GM23338 (cell line): ENCODE data around the gene KLHL8. TPM values are rescaled to one million over a fixed set of nuclear protein-coding genes. Genes with fewer than 3 reads are reported as not detected.

Source experiments
- ATAC-seq: fragments of 200-7000 bp; cut with Tn5 transposase; 3 replicates; pipeline ENCODE4 v1.9.1; 2020
- DNase-seq: peaks from one replicate; pipeline ENCODE4 v3.0.0-alpha.2; 2015; ENCODE audit warnings: low spot score
- H2AFZ ChIP-seq: fragments of 200-600 bp; sonication (generic); 2 replicates; pipeline ENCODE4 v1.8.0; 2016; ENCODE audit warnings: antibody characterized with exemption, mild to moderate bottlenecking, moderate library complexity
- H3F3A ChIP-seq: fragments of 200-600 bp; sonication (generic); replicated peaks from 2 replicates; pipeline ENCODE4 v1.8.0; 2017; ENCODE audit warnings: antibody characterized with exemption, mixed run types, low read depth
- H3K27ac ChIP-seq: fragments of 200-600 bp; sonication (generic); 2 replicates; pipeline ENCODE4 v1.6.1; 2016; ENCODE audit warnings: low read depth
- H3K27me3 ChIP-seq: fragments of 200-600 bp; sonication (generic); 2 replicates; pipeline ENCODE4 v1.8.0; 2016; ENCODE audit warnings: mild to moderate bottlenecking, mixed run types, moderate library complexity; ENCODE audit not compliant: insufficient read depth
- H3K36me3 ChIP-seq: fragments of 200-600 bp; sonication (generic); 2 replicates; pipeline ENCODE4 v1.8.0; 2016; ENCODE audit warnings: mild to moderate bottlenecking; ENCODE audit not compliant: insufficient read depth
- H3K4me1 ChIP-seq: fragments of 200-600 bp; sonication (generic); 2 replicates; pipeline ENCODE4 v1.8.0; 2016; ENCODE audit warnings: mild to moderate bottlenecking, moderate library complexity; ENCODE audit not compliant: insufficient read depth
- H3K4me2 ChIP-seq: fragments of 200-600 bp; sonication (generic); 2 replicates; pipeline ENCODE4 v1.7.1; 2017; ENCODE audit warnings: mixed run types
- H3K4me3 ChIP-seq: fragments of 200-600 bp; sonication (generic); 2 replicates; pipeline ENCODE4 v1.6.1; 2016; ENCODE audit warnings: mixed run types
- H3K79me2 ChIP-seq: fragments of 200-600 bp; sonication (generic); replicated peaks from 2 replicates; pipeline ENCODE4 v1.8.0; 2017; ENCODE audit warnings: mild to moderate bottlenecking; ENCODE audit not compliant: insufficient read depth
- H3K9me2 ChIP-seq: fragments of 200-600 bp; sonication (generic); 2 replicates; pipeline ENCODE4 v1.8.0; 2017; ENCODE audit not compliant: insufficient read depth
- H4K20me1 ChIP-seq: fragments of 200-600 bp; sonication (generic); replicated peaks from 2 replicates; pipeline ENCODE4 v1.8.0; 2017; ENCODE audit warnings: mild to moderate bottlenecking; ENCODE audit not compliant: insufficient read depth
- H3K27ac Mint-ChIP-seq: 2 replicates; pipeline ENCODE4 v1.8.0; 2020; ENCODE audit warnings: inconsistent platforms, mild to moderate bottlenecking, moderate library complexity, mixed read lengths
- H3K27me3 Mint-ChIP-seq: 3 replicates; pipeline ENCODE4 v1.8.0; 2022; ENCODE audit warnings: low read depth, mild to moderate bottlenecking, moderate library complexity, mixed read lengths, inconsistent platforms; ENCODE audit not compliant: insufficient read depth, poor library complexity
- H3K36me3 Mint-ChIP-seq: 3 replicates; pipeline ENCODE4 v1.8.0; 2021; ENCODE audit warnings: low read depth, mild to moderate bottlenecking, inconsistent platforms, moderate library complexity, mixed read lengths
- H3K4me1 Mint-ChIP-seq: 3 replicates; pipeline ENCODE4 v1.8.0; 2020; ENCODE audit warnings: mild to moderate bottlenecking, inconsistent platforms, mixed read lengths
- H3K4me3 Mint-ChIP-seq: 3 replicates; pipeline ENCODE4 v1.8.0; 2021; ENCODE audit warnings: moderate library complexity, mild to moderate bottlenecking, inconsistent platforms, mixed read lengths
- H3K9me3 Mint-ChIP-seq: 3 replicates; pipeline ENCODE4 v1.8.0; 2020; ENCODE audit warnings: moderate library complexity, mild to moderate bottlenecking, inconsistent platforms, mixed read lengths
- CREB1 ChIP-seq: fragments of 250-450 bp; sonication (Bioruptor Pico); IDR thresholded peaks from 2 replicates; pipeline ENCODE4 v1.5.0; 2020; ENCODE audit warnings: low read depth, mild to moderate bottlenecking, moderate library complexity
- EZH2 ChIP-seq: fragments of 200-600 bp; sonication (generic); IDR thresholded peaks from one replicate; pipeline ENCODE4 v1.8.0; 2017; ENCODE audit warnings: antibody characterized with exemption, mild to moderate bottlenecking, low read depth; ENCODE audit not compliant: unreplicated experiment
- EZH2phosphoT487 ChIP-seq: fragments of 200-600 bp; sonication (generic); IDR thresholded peaks from one replicate; pipeline ENCODE4 v1.8.1; 2018; ENCODE audit warnings: antibody characterized with exemption; ENCODE audit not compliant: unreplicated experiment
- JUNB ChIP-seq: IDR thresholded peaks from one replicate; pipeline ENCODE4 v1.6.1; 2016; ENCODE audit warnings: antibody characterized with exemption; ENCODE audit not compliant: unreplicated experiment
- NANOG ChIP-seq: IDR thresholded peaks from 2 replicates; pipeline ENCODE4 v1.6.1; 2016; ENCODE audit warnings: antibody characterized with exemption, borderline replicate concordance
- POLR2AphosphoS5 ChIP-seq: IDR thresholded peaks from 2 replicates; pipeline ENCODE4 v1.6.1; 2016; ENCODE audit warnings: antibody characterized with exemption, low read depth
- STAT1 ChIP-seq: IDR thresholded peaks from one replicate; pipeline ENCODE4 v1.6.1; 2016; ENCODE audit warnings: antibody characterized with exemption; ENCODE audit not compliant: unreplicated experiment
- ZNF114 ChIP-seq: fragments of 250-450 bp; sonication (Bioruptor Pico); IDR thresholded peaks from 2 replicates; pipeline ENCODE4 v1.5.0; 2020; ENCODE audit warnings: mild to moderate bottlenecking, moderate library complexity
- ZNF331 ChIP-seq: fragments of 250-450 bp; sonication (Bioruptor Pico); IDR thresholded peaks from 2 replicates; pipeline ENCODE4 v1.5.0; 2020; ENCODE audit warnings: low read depth, mild to moderate bottlenecking, moderate library complexity
- polyA plus RNA-seq: library from polyadenylated mRNA; unstranded; fragments of >200 nt; fragmentation: Nextera tagmentation; extraction: Ambion mirVana; gene quantifications from 2 replicates; pipeline ENCODE4 v1.2.1, GENCODE V29; 2016
- total RNA-seq: library from RNA; depleted of rRNA; stranded (reverse); fragments of >200 nt; shearing (Covaris generic); gene quantifications from 2 replicates; pipeline ENCODE4 v1.2.3, GENCODE V29; 2014
- TF ChIP-seq, protein P1 (sequence below): IDR thresholded peaks from 2 replicates; pipeline ENCODE4 v1.6.1; 2016; ENCODE audit warnings: antibody characterized with exemption
- TF ChIP-seq, protein P2 (sequence below), 2 experiments: fragments of 200-600 bp in 1 of 2; sonication (generic) in 1 of 2; conservative IDR thresholded peaks; 2 replicates each; pipeline versions ENCODE4 v1.5.1 to v1.6.1; 2016 to 2017; ENCODE audit warnings: antibody characterized with exemption in 2 of 2, low read depth in 2 of 2, mild to moderate bottlenecking in 2 of 2, moderate library complexity in 1 of 2
- TF ChIP-seq, protein P3 (sequence below): IDR thresholded peaks from one replicate; pipeline ENCODE4 v1.6.1; 2018; ENCODE audit warnings: antibody characterized with exemption; ENCODE audit not compliant: unreplicated experiment
- TF ChIP-seq, protein P4 (sequence below): fragments of 250-450 bp; sonication (Bioruptor Pico); IDR thresholded peaks from 2 replicates; pipeline ENCODE4 v1.5.0; 2020; ENCODE audit warnings: mild to moderate bottlenecking, moderate library complexity

The KLHL8 gene
- total and polyA plus RNA-seq, 2 experiments from 2014 or later: 3.3 to 7.2 TPM

DNA sequence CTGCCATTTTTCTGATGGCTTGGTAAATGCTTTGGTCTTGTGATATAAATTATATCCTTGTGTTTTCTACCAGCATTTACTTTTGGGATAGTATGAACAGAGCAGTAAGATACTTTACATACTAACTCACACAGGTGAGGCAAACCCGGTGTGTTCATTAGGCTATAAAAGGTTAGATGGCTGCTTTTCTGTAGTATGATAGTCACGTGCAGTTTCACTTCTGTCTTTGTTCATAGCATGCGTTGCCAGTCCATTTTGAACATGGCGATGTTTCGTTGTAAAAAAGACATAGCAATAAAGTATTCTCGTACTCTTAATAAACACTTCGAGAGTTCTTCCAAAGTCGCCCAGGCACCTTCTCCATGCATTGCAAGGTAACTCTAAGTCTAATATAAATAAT lies 88.4 kb downstream of the KLHL8 start:
- Histone ChIP-seq H3K4me2 (no peak overlapping the region), H4K20me1 (0 out of 2 replicates have a peak, but pooled peaks cover under 1% of the 10 kb centered on the region), H2AFZ (no peak overlapping the region), H3K27me3 (no peaks in the 10 kb centered on the region), H3K9me2 (no peaks in the 10 kb centered on the region), H3K36me3 (peaks cover 46% of the 10 kb centered on the region), H3K27ac (no peak overlapping the region), H3F3A (no peaks in the 10 kb centered on the region), H3K4me1 (no peaks in the 10 kb centered on the region), H3K79me2 (no peaks in the 10 kb centered on the region), H3K4me3 (no peak overlapping the region)
- no peaks in the 10 kb centered on the region for H3K9me3 Mint-ChIP-seq
- peaks cover 71% of the 10 kb centered on the region for H3K36me3 Mint-ChIP-seq
- H3K27me3 Mint-ChIP-seq: no peaks in the 10 kb centered on the region
- DNase-seq (no peak), ATAC-seq (no peak)
- no peak overlapping the region for H3K4me3 Mint-ChIP-seq
- no peak for TF ChIP-seq ZNF331 (CRISPR knock-in tag)
- TF ChIP-seq, protein P1, sequence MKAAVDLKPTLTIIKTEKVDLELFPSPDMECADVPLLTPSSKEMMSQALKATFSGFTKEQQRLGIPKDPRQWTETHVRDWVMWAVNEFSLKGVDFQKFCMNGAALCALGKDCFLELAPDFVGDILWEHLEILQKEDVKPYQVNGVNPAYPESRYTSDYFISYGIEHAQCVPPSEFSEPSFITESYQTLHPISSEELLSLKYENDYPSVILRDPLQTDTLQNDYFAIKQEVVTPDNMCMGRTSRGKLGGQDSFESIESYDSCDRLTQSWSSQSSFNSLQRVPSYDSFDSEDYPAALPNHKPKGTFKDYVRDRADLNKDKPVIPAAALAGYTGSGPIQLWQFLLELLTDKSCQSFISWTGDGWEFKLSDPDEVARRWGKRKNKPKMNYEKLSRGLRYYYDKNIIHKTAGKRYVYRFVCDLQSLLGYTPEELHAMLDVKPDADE: no peak
- TF ChIP-seq NANOG: no peak
- no peak for TF ChIP-seq ZNF114 (CRISPR knock-in tag)
- TF ChIP-seq EZH2: no peak
- no peak for TF ChIP-seq EZH2phosphoT487
- TF ChIP-seq, protein P2, sequence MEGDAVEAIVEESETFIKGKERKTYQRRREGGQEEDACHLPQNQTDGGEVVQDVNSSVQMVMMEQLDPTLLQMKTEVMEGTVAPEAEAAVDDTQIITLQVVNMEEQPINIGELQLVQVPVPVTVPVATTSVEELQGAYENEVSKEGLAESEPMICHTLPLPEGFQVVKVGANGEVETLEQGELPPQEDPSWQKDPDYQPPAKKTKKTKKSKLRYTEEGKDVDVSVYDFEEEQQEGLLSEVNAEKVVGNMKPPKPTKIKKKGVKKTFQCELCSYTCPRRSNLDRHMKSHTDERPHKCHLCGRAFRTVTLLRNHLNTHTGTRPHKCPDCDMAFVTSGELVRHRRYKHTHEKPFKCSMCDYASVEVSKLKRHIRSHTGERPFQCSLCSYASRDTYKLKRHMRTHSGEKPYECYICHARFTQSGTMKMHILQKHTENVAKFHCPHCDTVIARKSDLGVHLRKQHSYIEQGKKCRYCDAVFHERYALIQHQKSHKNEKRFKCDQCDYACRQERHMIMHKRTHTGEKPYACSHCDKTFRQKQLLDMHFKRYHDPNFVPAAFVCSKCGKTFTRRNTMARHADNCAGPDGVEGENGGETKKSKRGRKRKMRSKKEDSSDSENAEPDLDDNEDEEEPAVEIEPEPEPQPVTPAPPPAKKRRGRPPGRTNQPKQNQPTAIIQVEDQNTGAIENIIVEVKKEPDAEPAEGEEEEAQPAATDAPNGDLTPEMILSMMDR (conservative IDR thresholded peaks at IDR 0.05; ENCODE audit: low read depth in 2 of 2): no peak
- TF ChIP-seq CREB1 (CRISPR knock-in tag): no peak
- TF ChIP-seq POLR2AphosphoS5: no peak
- TF ChIP-seq, protein P3, sequence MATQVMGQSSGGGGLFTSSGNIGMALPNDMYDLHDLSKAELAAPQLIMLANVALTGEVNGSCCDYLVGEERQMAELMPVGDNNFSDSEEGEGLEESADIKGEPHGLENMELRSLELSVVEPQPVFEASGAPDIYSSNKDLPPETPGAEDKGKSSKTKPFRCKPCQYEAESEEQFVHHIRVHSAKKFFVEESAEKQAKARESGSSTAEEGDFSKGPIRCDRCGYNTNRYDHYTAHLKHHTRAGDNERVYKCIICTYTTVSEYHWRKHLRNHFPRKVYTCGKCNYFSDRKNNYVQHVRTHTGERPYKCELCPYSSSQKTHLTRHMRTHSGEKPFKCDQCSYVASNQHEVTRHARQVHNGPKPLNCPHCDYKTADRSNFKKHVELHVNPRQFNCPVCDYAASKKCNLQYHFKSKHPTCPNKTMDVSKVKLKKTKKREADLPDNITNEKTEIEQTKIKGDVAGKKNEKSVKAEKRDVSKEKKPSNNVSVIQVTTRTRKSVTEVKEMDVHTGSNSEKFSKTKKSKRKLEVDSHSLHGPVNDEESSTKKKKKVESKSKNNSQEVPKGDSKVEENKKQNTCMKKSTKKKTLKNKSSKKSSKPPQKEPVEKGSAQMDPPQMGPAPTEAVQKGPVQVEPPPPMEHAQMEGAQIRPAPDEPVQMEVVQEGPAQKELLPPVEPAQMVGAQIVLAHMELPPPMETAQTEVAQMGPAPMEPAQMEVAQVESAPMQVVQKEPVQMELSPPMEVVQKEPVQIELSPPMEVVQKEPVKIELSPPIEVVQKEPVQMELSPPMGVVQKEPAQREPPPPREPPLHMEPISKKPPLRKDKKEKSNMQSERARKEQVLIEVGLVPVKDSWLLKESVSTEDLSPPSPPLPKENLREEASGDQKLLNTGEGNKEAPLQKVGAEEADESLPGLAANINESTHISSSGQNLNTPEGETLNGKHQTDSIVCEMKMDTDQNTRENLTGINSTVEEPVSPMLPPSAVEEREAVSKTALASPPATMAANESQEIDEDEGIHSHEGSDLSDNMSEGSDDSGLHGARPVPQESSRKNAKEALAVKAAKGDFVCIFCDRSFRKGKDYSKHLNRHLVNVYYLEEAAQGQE: no peak
- TF ChIP-seq, protein P4, sequence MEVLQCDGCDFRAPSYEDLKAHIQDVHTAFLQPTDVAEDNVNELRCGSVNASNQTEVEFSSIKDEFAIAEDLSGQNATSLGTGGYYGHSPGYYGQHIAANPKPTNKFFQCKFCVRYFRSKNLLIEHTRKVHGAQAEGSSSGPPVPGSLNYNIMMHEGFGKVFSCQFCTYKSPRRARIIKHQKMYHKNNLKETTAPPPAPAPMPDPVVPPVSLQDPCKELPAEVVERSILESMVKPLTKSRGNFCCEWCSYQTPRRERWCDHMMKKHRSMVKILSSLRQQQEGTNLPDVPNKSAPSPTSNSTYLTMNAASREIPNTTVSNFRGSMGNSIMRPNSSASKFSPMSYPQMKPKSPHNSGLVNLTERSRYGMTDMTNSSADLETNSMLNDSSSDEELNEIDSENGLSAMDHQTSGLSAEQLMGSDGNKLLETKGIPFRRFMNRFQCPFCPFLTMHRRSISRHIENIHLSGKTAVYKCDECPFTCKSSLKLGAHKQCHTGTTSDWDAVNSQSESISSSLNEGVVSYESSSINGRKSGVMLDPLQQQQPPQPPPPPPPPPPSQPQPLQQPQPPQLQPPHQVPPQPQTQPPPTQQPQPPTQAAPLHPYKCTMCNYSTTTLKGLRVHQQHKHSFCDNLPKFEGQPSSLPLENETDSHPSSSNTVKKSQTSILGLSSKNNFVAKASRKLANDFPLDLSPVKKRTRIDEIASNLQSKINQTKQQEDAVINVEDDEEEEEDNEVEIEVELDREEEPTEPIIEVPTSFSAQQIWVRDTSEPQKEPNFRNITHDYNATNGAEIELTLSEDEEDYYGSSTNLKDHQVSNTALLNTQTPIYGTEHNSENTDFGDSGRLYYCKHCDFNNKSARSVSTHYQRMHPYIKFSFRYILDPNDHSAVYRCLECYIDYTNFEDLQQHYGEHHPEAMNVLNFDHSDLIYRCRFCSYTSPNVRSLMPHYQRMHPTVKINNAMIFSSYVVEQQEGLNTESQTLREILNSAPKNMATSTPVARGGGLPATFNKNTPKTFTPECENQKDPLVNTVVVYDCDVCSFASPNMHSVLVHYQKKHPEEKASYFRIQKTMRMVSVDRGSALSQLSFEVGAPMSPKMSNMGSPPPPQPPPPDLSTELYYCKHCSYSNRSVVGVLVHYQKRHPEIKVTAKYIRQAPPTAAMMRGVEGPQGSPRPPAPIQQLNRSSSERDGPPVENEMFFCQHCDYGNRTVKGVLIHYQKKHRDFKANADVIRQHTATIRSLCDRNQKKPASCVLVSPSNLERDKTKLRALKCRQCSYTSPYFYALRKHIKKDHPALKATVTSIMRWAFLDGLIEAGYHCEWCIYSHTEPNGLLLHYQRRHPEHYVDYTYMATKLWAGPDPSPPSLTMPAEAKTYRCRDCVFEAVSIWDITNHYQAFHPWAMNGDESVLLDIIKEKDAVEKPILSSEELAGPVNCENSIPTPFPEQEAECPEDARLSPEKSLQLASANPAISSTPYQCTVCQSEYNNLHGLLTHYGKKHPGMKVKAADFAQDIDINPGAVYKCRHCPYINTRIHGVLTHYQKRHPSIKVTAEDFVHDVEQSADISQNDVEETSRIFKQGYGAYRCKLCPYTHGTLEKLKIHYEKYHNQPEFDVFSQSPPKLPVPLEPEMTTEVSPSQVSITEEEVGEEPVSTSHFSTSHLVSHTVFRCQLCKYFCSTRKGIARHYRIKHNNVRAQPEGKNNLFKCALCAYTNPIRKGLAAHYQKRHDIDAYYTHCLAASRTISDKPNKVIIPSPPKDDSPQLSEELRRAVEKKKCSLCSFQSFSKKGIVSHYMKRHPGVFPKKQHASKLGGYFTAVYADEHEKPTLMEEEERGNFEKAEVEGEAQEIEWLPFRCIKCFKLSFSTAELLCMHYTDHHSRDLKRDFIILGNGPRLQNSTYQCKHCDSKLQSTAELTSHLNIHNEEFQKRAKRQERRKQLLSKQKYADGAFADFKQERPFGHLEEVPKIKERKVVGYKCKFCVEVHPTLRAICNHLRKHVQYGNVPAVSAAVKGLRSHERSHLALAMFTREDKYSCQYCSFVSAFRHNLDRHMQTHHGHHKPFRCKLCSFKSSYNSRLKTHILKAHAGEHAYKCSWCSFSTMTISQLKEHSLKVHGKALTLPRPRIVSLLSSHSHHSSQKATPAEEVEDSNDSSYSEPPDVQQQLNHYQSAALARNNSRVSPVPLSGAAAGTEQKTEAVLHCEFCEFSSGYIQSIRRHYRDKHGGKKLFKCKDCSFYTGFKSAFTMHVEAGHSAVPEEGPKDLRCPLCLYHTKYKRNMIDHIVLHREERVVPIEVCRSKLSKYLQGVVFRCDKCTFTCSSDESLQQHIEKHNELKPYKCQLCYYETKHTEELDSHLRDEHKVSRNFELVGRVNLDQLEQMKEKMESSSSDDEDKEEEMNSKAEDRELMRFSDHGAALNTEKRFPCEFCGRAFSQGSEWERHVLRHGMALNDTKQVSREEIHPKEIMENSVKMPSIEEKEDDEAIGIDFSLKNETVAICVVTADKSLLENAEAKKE: no peak
- TF ChIP-seq JUNB: no peak
- TF ChIP-seq STAT1: no peak
- no peaks in the 10 kb centered on the region for H3K4me1 Mint-ChIP-seq
- H3K27ac Mint-ChIP-seq: no peak overlapping the region
